ENCODE measurements around the gene AUNIP.

AUNIP gene

GRCh38 chr1:25795211-25795610, 64.0 kb downstream of the AUNIP start:
- no peak overlapping the region for H3K4me3 ChIP-seq (ENCODE audit: low read depth, low read length)
- no peak for TF ChIP-seq CTCF (conservative IDR thresholded peaks at IDR 0.05; ENCODE audit: low read depth, low read length)
- DNase-seq (ENCODE audit: low read depth), result no peak

GRCh38 chr1:25794325-25794724, 64.9 kb downstream of the AUNIP start:
- no peak for DNase-seq (ENCODE audit: low read depth)
- no peak for TF ChIP-seq CTCF (conservative IDR thresholded peaks at IDR 0.05; ENCODE audit: low read depth, low read length)
- no peak overlapping the region for H3K4me3 ChIP-seq (ENCODE audit: low read depth, low read length)

GRCh38 chr1:25793585-25794170, 65.6 kb downstream of the AUNIP start:
- no peak overlapping the region for H3K4me3 ChIP-seq (ENCODE audit: low read depth, low read length)
- peak; percentile 26 for DNase-seq (ENCODE audit: low read depth)
- no peak for TF ChIP-seq CTCF (conservative IDR thresholded peaks at IDR 0.05; ENCODE audit: low read depth, low read length)

GRCh38 chr1:25792115-25792514, 67.1 kb downstream of the AUNIP start:
- TF ChIP-seq CTCF (conservative IDR thresholded peaks at IDR 0.05; ENCODE audit: low read depth, low read length), result no peak

GRCh38 chr1:25790472-25790871, 68.8 kb downstream of the AUNIP start:
- DNase-seq (ENCODE audit: low read depth), result no peak
- no peak for TF ChIP-seq CTCF (conservative IDR thresholded peaks at IDR 0.05; ENCODE audit: low read depth, low read length)

More at GRCh38 chr1:25792115-25792514, 67.1 kb downstream of the AUNIP start:
- no peak for DNase-seq (ENCODE audit: low read depth)
- H3K4me3 ChIP-seq (ENCODE audit: low read depth, low read length), result no peak overlapping the region

GRCh38 chr1:25787760-25788166, 71.5 kb downstream of the AUNIP start:
- no peak overlapping the region for H3K4me3 ChIP-seq (ENCODE audit: low read depth, low read length)
- no peak for DNase-seq (ENCODE audit: low read depth)
- TF ChIP-seq CTCF (conservative IDR thresholded peaks at IDR 0.05; ENCODE audit: low read depth, low read length), result no peak

More at GRCh38 chr1:25790472-25790871, 68.8 kb downstream of the AUNIP start:
- no peak overlapping the region for H3K4me3 ChIP-seq (ENCODE audit: low read depth, low read length)

Measured in choroid plexus epithelial cell (primary cell).